HG02642 (cell line): Measurements from ENCODE around the gene TICAM1.
"Not testable (repeated sequence)": the region's sequence is repeated elsewhere in the genome, so short reads cannot be mapped to it uniquely, and the experiment has no call there.

Experiments used
- ATAC-seq: cut with Tn5 transposase; IDR thresholded peaks from one replicate; pipeline ENCODE4 v1.9.1; 2021; ENCODE audit warnings: mild to moderate bottlenecking; ENCODE audit not compliant: unreplicated experiment, poor library complexity

Gene TICAM1

DNA sequence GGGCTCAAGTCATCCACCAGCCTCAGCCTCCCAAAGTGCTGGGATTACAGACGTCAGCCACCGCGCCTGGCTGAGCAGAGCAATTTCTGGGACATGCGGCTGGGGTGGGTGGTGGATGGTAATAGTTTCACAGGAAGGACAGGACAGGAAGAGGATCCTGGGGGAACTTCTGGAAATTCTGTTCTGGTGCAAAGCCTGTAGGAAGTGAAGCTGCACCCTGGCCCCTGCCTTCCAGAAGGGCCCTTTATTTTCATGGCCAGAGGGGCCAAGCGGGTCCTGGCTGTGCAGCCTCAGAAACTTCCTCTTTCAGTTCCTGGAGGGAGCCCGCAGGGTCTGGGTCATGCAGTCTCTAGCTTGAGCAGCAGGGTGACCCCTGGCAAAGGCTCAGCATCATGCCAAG, 24.3 kb downstream of the TICAM1 start:
- ATAC-seq, result no peak

DNA sequence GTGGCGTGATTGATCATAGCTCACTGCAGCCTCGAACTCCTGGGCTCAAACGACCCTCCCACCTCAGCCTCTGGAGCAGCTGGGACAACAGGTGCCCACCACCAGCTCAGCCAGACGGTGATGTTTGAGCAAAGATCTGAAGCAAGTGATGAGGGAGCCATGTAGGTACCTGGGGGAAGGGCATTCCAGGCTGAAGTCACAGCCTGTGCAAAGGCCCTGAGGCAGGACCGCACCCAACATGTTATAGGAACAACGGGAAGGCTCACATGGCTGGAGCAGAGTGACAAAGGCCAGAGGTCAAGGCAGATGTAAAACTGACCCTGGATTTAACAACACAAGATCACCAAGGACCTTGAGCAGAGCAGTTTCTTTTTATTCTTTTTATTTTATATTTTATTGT, 25.1 kb downstream of the TICAM1 start:
- ATAC-seq, result no peak

GRCh38 chr19:4805140-4805539, 26.4 kb downstream of the TICAM1 start:
- ATAC-seq, result not testable (repeated sequence)

DNA sequence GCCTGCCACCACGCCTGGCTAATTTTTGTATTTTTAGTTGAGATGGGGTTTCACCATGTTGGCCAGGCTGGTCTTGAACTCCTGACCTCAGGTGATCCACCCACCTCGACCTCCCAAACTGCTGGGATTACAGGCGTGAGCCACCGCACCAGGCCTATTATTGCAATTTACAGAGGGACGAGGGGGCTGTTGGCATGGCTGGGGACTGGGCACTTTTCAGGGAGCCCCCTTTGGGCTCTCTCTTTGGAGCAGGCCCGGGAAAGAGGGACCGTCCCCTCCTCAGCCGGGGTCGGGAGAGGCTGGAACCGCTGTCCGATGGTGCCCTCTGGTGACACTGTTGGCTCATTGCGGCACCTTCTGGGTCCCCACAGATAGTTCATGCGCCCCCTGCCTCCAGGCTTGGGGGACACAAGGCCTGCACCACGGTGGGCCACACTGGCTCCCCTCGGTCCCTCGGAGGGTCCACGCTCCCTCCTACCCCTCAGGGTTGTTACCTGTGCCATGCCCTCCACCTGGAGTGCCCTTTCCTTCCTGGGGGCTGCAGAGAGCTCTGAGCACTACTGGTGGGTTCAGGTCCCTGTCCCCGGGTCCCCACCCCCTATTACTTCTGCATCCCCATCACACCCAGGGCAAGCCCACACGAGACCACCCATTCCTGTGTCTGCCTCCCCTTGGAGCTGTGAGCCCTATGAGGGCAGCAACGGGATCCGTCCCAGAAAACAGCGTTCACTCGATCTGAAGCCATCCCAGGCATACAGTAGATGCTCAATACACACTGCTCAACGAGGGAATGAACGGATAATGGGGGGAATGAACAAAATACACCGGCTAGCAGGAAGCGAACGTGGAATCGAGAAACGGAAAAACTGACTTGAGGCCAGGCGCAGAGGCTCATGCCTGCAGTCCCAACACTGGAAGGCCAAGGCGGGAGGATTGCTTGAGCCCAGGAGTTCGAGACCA, 27.5 kb downstream of the TICAM1 start:
- ATAC-seq, result peak; percentile 50

DNA sequence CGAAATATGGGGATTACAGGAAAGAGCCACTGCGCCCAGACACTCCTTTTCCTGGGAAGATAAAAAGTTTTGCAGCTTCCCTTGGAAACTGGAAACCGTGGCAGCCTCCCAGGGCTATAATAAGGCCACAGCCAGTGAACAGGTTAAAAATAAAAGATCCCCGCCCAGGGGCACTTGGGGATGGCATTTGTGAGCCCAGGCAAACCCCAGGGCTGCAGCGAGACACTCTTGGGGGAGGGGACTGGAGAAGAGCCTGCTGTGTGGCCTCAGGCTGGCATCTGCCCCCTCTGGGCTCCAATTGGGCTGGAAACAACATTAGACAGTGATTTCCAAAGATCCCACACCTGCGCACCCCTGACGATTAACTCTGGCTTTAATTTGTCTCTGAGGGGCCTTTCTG, 28.8 kb downstream of the TICAM1 start:
- no peak for ATAC-seq

GRCh38 chr19:4801085-4801619, 30.4 kb downstream of the TICAM1 start:
- ATAC-seq, result no peak

GRCh38 chr19:4800591-4801081, 30.9 kb downstream of the TICAM1 start:
- no peak for ATAC-seq

DNA sequence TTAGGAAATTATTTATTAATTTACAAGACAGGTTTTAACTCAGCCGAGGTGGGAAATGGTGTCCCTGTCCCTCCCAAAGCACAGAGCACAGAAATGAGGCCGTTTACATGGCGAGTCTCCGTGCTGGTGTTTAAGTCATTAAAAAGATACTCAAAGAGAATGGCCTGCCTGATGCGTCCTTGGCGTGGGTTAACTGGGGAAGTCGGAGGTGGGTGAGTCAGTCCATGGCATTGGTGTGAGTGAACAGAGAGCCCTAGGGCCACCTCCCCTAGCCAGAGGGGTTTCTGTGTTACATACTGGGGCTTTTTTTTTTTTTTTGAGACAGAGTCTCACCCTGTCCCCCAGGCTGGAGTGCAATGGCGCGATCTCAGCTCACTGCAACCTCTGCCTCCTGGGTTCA, 36.1 kb downstream of the TICAM1 start:
- no peak for ATAC-seq

- ATAC-seq, result no peak
Observed at GRCh38 chr19:4794971-4795370, 36.5 kb downstream of the TICAM1 start.

- not testable (repeated sequence) for ATAC-seq
Observed at GRCh38 chr19:4793278-4793677, 38.2 kb downstream of the TICAM1 start.

DNA sequence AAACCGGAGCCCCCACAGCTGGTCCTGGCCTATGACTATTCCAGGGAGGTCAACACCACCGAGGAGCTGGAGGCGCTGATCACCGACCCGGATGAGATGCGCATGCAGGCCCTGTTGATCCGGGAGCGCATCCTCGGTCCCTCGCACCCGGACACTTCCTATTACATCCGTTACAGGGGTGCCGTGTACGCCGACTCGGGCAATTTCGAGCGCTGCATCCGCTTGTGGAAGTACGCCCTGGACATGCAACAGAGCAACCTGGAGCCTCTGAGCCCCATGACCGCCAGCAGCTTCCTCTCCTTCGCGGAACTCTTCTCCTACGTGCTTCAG, 38.7 kb downstream of the TICAM1 start:
- not testable (repeated sequence) for ATAC-seq

DNA sequence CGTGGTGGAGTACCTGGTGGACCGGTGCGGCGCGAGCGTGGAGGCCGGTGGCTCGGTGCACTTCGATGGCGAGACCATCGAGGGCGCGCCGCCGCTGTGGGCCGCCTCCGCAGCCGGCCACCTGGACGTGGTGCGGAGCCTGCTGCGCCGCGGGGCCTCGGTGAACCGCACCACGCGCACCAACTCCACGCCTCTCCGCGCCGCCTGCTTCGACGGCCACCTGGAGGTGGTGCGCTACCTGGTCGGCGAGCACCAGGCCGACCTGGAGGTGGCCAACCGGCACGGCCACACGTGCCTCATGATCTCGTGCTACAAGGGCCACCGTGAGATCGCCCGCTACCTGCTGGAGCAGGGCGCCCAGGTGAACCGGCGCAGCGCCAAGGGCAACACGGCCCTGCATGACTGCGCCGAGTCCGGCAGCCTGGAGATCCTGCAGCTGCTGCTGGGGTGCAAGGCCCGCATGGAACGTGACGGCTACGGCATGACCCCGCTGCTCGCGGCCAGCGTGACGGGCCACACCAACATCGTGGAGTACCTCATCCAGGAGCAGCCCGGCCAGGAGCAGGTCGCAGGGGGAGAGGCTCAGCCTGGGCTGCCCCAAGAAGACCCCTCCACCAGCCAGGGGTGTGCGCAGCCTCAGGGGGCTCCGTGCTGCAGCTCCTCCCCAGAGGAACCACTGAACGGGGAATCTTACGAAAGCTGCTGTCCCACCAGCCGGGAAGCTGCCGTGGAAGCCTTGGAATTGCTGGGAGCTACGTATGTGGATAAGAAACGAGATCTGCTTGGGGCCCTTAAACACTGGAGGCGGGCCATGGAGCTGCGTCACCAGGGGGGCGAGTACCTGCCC, 39.3 kb downstream of the TICAM1 start:
- not testable (repeated sequence) for ATAC-seq

DNA sequence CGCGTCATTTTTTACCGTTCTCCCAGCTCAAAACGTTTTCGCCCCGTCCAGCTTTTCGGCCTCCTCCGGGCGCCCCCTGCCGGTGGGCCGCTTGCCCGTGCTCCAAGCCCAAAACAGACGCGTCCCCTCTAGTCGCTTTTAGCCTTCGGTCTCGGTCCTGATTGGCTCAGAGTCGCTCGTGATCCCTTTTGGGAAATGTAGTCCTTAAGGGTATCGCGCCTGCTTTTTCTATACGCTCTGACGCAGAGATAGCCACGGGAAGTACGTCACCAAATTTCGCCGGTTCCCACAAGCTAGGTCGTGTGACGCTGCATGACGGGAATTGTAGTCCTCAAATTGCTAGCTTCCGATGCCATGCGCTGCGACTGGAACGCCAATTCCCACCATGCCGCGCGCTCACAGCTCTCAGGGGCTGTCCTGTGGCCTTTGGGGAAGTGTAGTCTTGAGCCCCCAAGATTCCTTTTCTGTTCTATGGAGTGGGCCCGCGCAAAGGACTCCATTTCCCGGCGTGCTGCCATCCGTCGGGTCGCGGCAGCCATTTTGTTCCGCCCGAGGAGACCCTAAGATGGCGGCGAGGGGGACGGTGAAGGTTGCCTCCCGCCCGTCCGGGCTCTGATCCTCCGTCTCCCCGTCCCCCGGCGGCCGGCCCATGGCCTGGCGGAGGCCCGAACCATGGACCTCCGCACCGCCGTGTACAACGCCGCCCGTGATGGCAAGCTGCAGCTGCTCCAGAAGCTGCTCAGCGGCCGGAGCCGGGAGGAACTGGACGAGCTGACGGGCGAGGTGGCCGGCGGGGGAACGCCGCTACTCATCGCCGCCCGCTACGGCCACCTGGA, 40.1 kb downstream of the TICAM1 start, which contains the start of gene FEM1A:
TSS of gene FEM1A (plus strand) at position 552 of the 836 bp plus-strand sequence. CDS start at position 673, 121 bp downstream.
- peak; percentile 96 for ATAC-seq

DNA sequence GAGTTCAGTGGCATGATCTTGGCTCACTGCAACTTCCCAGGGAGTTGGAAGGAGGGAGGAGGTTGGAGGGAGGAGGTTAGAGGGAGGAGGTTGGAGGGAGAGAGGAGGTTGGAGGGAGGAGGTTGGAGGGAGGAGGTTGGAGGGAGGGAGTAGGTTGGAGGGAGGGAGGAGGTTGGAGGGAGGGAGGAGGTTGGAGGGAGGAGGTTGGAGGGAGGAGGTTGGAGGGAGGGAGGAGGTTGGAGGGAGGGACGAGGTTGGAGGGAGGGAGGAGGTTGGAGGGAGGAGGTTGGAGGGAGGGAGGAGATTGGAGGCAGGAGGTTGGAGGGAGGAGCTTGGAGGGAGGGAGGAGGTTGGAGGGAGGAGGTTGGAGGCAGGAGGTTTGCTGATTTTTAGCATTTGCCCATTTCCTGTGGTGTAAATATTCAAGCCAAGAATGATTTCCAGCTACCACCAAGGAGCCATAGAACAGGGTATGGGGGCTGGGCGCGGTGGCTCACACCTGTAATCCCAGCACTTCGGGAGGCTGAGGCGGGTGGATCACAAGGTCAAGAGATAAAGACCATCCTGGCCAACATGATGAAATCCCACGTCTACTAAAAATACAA, 45.0 kb downstream of the TICAM1 start:
- ATAC-seq, result not testable (repeated sequence)

- no peak for ATAC-seq
Observed at GRCh38 chr19:4781801-4782200, 49.7 kb downstream of the TICAM1 start.

DNA sequence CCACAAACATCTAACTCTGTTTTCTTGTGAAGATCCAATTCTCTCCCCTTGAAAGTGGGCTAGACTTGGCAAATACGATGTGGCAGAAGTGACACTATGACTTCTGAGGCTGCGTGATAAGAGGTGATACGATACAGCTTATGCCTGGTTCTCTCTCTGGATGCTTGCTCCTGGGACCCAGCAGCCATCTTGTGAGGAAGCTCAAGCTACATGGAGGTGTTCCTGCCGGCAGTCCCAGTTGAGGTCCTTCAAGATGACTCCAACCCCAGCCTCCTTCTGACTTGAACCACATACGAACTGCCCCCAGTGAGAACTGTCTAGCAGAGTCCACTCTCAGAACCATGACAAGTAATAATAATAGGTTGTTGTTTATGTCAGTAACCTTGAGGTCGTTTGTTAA, 50.7 kb downstream of the TICAM1 start:
- no peak for ATAC-seq

GRCh38 chr19:4778124-4778523, 53.4 kb downstream of the TICAM1 start:
- ATAC-seq, result not testable (repeated sequence)

GRCh38 chr19:4776436-4777211, 54.9 kb downstream of the TICAM1 start:
- no peak for ATAC-seq
